ENCODE data around the gene P2RY1. TPM values are rescaled to one million over a fixed set of nuclear protein-coding genes. Genes with fewer than 3 reads are reported as not detected.
"Not testable (repeated sequence)": the region's sequence is repeated elsewhere in the genome, so short reads cannot be mapped to it uniquely, and the experiment has no call there.

P2RY1 gene
- total RNA-seq, 1 experiment from 2014 or later, result under 0.01 TPM

DNA sequence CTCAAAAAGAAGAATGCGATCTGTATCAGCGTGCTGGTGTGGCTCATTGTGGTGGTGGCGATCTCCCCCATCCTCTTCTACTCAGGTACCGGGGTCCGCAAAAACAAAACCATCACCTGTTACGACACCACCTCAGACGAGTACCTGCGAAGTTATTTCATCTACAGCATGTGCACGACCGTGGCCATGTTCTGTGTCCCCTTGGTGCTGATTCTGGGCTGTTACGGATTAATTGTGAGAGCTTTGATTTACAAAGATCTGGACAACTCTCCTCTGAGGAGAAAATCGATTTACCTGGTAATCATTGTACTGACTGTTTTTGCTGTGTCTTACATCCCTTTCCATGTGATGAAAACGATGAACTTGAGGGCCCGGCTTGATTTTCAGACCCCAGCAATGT, 1.3 kb downstream of the P2RY1 start:
- DNase-seq (ENCODE audit: low read depth), result no peak

- DNase-seq (ENCODE audit: low read depth), result no peak
Measured at GRCh38 chr3:152839511-152839910, 4.6 kb downstream of the P2RY1 start.

GRCh38 chr3:152841131-152841530, 6.2 kb downstream of the P2RY1 start:
- DNase-seq (ENCODE audit: low read depth), result no peak

DNA sequence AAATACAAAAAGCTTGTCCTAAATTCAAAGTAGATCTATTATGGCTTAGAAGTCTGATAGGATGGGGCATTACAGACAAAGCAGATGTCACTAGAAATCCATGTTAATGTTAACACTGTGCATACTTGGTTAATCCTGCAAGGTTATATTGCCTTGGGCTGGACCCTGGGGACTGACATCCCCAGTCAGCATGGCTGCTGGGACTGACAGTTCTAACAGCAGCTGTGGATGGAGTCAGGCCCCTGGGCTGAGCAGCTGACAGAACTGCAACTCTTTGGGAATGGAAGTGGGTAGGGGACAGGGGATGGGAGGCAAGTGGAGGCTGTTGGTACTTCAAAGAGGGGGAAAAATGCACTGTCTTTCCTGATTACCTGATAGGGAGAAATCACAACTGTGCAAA, 7.5 kb downstream of the P2RY1 start:
- no peak for DNase-seq (ENCODE audit: low read depth)

DNA sequence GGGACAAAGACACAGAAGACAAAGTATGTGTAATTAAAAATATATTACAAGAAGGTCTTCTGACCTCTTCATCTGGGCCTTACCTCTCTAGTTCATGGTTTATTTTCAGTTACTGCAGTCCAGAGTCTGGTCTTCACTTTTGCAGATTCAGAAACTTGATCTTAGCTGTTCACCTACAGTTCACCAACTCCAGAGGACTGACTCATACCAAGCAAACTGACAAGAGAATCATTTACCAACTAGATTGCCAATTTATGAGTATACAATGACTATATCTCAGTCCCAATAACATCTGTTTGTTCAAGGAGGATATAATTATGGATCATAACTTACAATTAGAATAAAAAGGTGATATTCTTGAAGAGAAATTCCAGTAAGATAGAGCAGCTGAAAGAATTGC, 9.0 kb downstream of the P2RY1 start:
- no peak for DNase-seq (ENCODE audit: low read depth)

DNA sequence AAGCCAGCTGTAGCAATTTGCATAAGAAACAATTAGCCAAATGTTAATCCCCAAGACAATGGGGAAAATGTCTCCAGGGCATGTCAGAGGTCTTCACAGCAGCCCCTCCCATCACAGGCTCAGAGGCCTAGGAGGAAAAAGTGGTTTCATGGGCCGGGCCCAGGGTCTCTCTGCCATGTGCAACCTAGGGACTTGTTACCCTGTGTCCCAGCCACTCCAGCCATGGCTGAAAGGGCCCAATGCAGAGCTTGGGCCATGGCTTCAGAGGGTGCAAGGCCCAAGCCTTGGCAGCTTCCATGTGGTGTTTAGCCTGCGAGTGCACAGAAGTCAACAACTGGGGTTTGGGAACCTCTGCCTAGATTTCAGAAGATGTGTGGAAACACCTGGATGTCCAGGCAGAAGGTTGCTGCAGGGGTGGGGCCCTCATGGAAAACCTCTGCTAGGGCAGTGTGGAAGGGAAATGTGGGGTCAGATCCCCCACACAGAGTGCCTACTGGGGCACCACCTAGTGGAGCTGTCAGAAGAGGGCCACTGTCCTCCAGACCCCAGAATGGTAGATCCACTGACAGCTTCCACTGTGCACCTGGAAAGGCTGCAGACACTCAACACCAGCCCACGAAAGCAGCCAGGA, 11.8 kb downstream of the P2RY1 start:
- not testable (repeated sequence) for DNase-seq (ENCODE audit: low read depth)

DNA sequence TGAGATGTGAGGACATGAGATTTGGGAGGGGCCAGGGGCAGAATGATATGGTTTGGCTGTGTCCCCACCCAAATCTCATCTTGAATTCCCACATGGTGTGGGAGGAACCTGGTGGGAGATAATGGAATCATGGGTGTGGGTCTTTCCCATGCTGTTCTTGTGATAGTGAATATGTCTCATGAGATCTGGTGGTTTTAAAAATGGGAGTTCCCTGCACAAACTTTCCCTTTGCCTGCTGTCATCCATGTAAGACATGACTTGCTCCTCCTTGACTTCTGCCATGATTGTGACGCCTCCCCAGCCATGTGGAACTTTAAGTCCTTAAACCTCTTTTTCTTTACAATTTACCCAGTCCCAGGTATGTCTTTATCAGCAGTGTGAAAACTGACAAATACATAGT, 12.7 kb downstream of the P2RY1 start:
- not testable (repeated sequence) for DNase-seq (ENCODE audit: low read depth)

DNA sequence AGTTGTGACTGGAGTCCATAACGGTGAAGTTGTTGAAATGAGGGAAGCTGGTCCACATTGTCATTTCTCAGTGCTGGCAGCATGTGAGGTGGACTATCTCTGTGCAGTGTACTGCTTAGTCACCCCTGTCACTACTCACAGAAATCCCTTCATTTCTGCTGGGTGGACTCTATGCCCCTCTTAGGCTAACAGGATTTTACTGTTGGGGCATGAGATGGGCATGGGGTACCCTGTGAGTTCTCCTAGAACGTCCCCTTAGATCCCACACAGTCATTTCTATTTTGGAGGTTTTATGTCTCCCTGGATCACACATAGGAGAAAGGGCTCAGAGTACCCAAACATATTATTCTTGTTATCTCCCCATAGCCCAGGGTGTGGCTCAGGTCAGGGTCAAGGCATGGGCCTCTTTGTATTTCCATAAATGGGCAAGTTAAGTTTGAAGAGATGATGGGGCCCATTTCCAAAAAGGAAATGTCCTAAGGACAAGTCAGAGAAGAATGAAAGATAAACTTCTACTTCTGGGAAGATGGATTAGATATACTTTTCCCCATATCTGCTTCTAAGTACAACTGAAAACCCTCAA, 15.2 kb downstream of the P2RY1 start:
- DNase-seq (ENCODE audit: low read depth), result no peak

GRCh38 chr3:152853196-152853595, 18.3 kb downstream of the P2RY1 start:
- DNase-seq (ENCODE audit: low read depth), result no peak

DNA sequence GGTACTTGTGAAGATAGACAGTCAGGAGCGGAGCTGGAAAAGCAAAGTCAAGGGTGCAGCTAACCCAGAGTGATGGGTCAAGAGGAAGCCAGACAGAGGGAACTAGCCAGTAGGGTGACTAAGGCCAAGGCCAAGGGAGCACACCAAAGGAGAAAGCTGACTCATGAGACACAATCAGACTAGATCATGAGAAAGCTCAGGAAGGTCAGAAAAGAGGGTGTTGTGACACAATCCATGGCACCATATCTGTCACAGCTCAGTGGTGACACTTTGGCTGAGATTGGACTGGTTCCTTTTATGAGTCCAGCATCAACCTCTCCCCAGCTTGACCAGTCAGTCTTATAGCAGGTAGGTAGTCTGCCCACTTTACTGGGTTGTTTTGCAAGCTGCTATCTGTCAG, 22.2 kb downstream of the P2RY1 start:
- DNase-seq (ENCODE audit: low read depth), result no peak

- no peak for DNase-seq (ENCODE audit: low read depth)
Measured at GRCh38 chr3:152858170-152858800, 23.4 kb downstream of the P2RY1 start.

- DNase-seq (ENCODE audit: low read depth), result no peak
Measured at GRCh38 chr3:152860736-152861135, 25.8 kb downstream of the P2RY1 start.

DNA sequence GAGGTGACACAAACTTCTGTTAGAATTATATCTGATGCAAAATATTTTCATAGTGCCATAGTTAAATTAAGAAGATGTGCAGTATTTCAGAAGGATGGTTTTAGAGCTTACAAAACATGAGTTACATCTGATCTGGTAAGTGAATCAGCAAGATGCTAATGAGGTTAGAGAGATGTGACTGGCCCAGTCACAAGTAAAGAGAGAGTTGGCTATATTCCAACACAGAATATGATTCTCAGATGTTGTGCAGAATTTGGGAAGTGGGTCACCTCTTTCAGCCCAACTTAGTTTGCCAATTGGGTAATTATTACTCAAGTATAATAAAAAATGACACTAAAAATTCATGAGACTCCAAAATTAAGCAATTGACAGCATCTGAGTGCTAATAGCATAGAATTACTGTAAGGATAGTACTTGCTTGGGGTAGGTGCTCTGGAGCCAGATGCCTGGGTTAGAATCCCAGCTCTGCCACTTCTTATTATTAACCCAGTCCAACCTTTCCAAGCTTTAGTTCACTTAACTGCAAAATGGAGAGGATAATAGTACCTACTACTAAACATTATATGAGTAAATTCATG, 30.8 kb downstream of the P2RY1 start:
- no peak for DNase-seq (ENCODE audit: low read depth)

GRCh38 chr3:152870027-152870426, 35.1 kb downstream of the P2RY1 start:
- no peak for DNase-seq (ENCODE audit: low read depth)

DNA sequence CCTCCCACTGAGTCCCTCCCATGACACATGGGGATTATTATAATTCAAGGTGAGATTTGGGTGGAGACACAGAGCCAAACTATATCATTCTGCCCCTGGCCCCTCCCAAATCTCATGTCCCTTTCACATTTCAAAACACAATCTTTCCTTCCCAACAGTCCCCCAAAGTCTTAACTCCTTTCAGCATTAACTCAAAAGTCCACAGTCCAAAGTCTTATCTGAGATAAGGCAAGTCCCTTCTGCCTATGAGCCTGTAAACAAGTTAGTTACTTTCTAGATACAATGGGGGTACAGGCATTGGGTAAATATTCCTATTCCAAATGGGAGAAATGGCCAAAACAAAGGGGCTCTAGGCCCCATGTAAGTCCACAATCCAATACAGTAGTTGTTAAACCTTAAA, 38.4 kb downstream of the P2RY1 start:
- not testable (repeated sequence) for DNase-seq (ENCODE audit: low read depth)

DNA sequence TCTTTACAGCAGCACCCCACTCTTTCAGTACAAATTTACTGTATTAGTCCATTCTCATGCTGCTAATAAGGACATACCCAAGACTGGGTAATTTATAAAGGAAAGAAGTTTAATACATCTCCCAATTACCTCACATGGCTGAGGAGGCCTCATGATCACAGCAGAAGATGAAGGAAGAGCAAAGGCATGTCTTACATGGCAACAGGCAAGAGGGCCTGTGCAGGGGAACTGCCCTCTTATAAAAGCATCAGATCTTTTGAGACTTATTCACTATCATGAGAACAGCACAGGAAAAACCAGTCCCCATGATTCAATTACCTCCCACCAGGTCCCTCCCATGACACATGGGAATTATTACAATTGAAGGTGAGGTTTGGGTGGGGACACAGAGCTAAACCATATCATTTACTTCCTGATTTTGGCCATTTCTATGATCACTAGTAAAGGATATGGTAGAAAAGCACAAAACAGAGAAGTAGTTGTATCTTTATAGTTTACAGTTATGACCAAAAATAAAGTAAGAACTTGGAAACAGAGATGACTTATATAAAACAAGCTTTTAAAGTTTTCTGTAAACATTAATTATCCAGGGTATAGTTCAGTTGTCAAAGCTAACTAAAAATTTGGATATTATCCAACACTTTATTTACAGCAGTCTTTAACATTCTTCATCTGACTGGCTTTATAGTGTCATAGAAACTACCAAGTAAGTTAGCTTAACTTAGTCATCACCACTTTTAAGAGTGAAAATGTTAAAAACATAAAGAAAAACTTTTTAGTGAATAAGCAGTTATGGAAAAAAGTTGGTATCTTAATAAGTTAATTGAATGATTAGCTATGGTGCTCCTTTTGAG, 40.2 kb downstream of the P2RY1 start:
- DNase-seq (ENCODE audit: low read depth), result no peak

DNA sequence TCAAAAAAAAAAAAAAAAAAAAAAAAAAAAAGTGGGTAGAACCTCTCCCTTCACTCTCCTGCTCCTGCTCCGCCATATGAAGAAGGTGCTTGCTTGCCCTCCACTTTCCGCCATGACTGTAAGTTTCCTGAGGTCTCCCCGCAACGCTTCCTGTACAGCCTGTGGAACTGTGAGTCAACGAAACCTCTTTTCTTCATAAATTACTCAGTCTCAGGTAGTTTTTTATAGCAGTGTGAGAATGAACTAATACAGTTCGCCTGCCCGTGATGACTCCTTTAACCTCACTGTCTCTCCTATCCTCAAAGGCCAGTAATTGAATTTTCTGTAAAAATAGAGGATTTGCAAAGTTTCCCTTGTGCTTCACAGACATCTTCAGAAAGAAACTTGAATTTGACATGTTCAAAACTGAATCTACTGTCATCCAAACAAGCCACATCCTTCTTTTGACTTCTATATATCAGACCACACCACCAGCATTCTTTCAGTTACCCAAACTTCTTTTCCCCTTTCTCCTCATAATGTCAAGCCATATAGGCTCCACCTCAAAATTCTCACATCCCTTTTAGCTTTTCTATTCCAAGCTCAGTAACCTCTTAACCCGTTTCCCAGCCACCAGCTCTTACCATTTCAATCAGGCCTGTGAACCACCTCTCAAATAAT, 44.3 kb downstream of the P2RY1 start:
- no peak for DNase-seq (ENCODE audit: low read depth)

DNA sequence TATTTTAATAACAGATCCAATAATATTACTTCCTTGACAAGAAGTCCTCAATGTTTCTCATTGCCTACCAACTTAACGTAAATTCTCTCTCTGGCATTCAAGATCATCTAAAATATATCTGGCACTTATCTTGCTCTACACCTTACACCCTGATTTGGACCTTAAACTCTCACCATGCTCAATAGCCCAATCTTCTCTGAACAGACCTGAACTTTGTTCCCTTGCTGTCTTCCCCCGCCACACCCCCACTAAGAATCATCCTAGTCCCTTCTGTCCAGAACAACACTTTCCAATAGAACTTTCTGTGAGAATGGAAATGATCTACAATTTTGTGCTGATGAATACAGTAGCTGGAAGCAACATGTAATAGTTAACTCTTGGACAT, 44.9 kb downstream of the P2RY1 start:
- DNase-seq (ENCODE audit: low read depth), result no peak

GRCh38 chr3:152885076-152885475, 50.1 kb downstream of the P2RY1 start:
- DNase-seq (ENCODE audit: low read depth), result no peak
